Endothelial cell of umbilical vein (primary cell): ENCODE data around the gene ENTR1.

Experiments
- EZH2 ChIP-seq: IDR thresholded peaks from 2 replicates; pipeline ENCODE4 v1.6.1; 2012; ENCODE audit warnings: borderline replicate concordance, low read depth, mild to moderate bottlenecking, moderate library complexity, low read length, inconsistent platforms; ENCODE audit not compliant: severe bottlenecking
- FOS ChIP-seq: IDR thresholded peaks from 2 replicates; pipeline ENCODE4 v1.6.1; 2011; ENCODE audit warnings: mild to moderate bottlenecking, low read length, moderate library complexity, borderline replicate concordance; ENCODE audit not compliant: insufficient read depth
- GATA2 ChIP-seq: IDR thresholded peaks from 2 replicates; pipeline ENCODE4 v1.7.0; 2011; ENCODE audit warnings: low read depth, mild to moderate bottlenecking, moderate library complexity, mixed read lengths, low read length; ENCODE audit not compliant: insufficient read length, insufficient read depth
- JUN ChIP-seq: IDR thresholded peaks from 2 replicates; pipeline ENCODE4 v1.6.1; 2011; ENCODE audit warnings: borderline replicate concordance, low read depth; ENCODE audit not compliant: insufficient read length, insufficient read depth
- POLR2A ChIP-seq: IDR thresholded peaks from 2 replicates; pipeline ENCODE4 v1.6.1; 2012; ENCODE audit warnings: low read depth, mild to moderate bottlenecking, control low read depth, low read length
- POLR2AphosphoS5 ChIP-seq: IDR thresholded peaks from 2 replicates; pipeline ENCODE4 v1.6.1; 2012; ENCODE audit warnings: low read depth, mild to moderate bottlenecking, control low read depth, low read length, moderate library complexity; ENCODE audit not compliant: insufficient read depth
- TF ChIP-seq, protein P1 (sequence below), 2 donors: IDR thresholded peaks; 1 replicate in 1 of 2; 2 replicates in 1 of 2; pipeline ENCODE4 v1.5.1; 2011; ENCODE audit warnings: low read length in 2 of 2, mild to moderate bottlenecking in 2 of 2, moderate library complexity in 2 of 2, control low read depth in 1 of 2, inconsistent platforms in 1 of 2, low read depth in 1 of 2; ENCODE audit not compliant: insufficient read depth in 1 of 2; ENCODE audit errors: extremely low read depth in 1 of 2
- TF ChIP-seq, protein P2 (sequence below): IDR thresholded peaks from 2 replicates; pipeline ENCODE4 v1.6.1; 2011; ENCODE audit not compliant: insufficient read depth, insufficient read length

GRCh38 chr9:136416914-136417313, 6.5 kb upstream of the ENTR1 start:
- TF ChIP-seq EZH2 (no peak), POLR2AphosphoS5 (no peak), POLR2A (no peak), JUN (no peak), FOS (no peak), GATA2 (no peak)
- TF ChIP-seq, protein P1, sequence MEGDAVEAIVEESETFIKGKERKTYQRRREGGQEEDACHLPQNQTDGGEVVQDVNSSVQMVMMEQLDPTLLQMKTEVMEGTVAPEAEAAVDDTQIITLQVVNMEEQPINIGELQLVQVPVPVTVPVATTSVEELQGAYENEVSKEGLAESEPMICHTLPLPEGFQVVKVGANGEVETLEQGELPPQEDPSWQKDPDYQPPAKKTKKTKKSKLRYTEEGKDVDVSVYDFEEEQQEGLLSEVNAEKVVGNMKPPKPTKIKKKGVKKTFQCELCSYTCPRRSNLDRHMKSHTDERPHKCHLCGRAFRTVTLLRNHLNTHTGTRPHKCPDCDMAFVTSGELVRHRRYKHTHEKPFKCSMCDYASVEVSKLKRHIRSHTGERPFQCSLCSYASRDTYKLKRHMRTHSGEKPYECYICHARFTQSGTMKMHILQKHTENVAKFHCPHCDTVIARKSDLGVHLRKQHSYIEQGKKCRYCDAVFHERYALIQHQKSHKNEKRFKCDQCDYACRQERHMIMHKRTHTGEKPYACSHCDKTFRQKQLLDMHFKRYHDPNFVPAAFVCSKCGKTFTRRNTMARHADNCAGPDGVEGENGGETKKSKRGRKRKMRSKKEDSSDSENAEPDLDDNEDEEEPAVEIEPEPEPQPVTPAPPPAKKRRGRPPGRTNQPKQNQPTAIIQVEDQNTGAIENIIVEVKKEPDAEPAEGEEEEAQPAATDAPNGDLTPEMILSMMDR (IDR thresholded peaks at IDR 0.05; ENCODE audit: extremely low read depth in 1 of 2, insufficient read depth in 1 of 2, low read depth in 1 of 2, low read length in 2 of 2): no peak
- TF ChIP-seq, protein P2, sequence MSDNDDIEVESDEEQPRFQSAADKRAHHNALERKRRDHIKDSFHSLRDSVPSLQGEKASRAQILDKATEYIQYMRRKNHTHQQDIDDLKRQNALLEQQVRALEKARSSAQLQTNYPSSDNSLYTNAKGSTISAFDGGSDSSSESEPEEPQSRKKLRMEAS: no peak
